ENCODE results near the gene DTYMK.

DTYMK gene

GRCh38 chr2:241703032-241703604, 16.5 kb upstream of the DTYMK start:
- no peak for DNase-seq

- DNase-seq = peak; percentile 88
Measured at GRCh38 chr2:241702155-241703031, 15.8 kb upstream of the DTYMK start.

DNA sequence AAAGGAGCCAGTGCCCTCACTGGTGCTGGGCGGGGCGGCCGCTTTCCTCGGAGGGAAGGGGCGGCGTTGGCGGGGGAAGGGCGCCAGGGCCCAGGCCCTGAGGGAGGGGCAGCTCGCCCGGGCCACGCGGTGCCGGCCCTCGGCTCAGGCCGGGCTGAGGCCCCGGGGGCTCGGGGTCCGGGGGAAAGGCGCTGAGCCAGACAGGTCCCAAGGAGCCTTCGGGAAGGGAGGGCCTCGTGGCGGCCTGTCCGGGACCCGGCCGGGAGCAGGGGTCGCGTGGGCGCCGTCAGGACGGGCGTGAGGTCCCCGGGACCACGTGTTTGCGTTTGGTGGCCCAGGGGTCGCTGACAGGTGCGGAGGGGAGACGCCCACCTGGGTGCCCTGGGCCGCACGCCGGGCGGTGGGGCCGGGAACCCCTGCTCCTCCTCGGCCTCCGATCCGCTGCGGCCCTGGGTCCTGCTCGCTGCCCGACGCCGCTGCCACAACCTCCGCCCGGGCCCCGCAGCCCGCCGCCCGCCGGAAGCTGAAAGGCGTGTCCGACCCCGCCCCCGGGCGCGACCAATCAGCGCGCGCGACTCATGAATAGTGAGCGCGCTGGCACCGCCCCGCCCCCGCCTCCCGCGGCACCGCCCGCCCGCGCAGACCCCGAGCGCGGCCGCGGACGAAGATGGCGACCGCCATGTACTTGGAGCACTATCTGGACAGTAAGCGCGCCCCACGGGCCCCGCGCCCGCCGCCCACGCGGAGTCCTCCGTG, 15.0 kb upstream of the DTYMK start, which contains the start of gene ING5:
ING5 (plus strand) TSS at position 641 of the 756 bp plus-strand sequence; CDS start at position 668, 27 bp downstream.
- peak; percentile 94 for DNase-seq

DNA sequence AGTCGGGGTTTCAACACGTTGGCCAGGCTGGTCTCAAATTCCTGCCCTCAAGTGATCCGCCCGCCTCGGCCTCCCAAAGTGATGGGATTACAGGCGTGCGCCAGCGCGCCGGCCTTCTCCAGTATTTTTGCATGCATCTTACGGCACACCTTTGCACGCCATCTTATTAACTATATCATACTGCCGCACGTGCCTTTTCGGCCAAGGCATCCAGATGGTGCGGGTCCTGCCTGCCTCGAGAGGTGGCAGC, 14.5 kb upstream of the DTYMK start:
- DNase-seq = no peak

DNA sequence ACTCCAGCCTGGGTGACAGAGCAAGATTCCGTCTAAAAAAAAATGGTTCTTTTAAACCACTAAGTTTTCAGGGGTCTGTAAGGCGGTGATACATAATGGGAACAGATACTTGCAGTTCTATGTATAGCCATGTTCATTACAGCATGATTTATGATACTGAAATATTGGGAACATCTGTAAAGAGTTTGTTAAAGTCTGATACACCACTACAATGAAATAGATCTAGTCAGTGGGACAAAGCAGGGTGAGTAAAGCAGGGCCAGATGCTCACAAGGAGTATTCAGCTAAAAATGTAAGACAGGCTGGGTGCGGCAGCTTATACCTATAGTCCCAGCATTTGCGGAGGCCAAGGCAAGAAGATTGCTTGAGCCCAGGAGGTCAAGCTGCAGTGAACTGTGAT, 9.0 kb upstream of the DTYMK start:
- no peak for DNase-seq

DNA sequence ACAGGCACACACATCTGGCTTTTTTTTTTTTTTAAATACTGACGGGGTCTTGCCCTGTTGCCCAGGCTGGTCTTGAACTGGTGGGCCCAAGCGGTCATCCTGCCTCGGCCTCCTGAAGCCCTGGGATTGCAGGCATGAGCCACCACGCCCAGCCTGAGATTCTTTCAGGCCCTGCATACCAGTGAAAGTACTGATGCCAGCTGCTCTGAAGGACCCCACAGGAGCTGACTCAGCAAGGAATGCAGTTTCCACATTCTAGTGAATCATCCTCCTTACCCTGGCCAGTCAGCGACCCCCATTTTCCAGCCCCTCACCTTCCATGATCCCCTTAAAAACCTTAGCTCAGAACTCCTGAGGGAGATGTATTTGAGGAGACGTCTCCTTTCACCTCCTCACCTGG, 5.8 kb upstream of the DTYMK start:
- no peak for DNase-seq

DNA sequence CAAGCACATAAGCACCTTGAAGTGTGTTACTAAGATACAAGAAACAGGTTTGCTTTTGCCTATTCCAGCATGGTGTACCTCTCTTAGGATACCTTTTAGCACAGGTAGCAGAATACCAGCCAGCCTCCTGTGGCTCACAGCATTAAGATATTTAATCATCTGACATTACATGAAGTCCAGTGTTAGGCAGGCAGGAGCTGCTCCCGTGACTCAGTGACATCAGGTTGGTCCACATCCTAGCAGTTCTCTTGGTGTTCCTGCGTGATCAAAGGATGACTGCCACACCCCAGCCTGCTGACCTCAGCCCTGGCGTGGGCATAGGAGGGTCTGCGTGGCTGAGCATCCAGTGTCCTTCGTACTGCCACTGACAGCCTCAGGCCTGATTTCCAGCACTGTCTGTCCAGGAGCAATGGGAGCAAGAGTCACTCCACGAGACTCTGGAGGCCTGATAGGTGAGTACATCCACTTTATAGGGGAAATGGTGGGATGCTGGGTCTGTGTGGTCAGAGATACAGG, 3.6 kb upstream of the DTYMK start:
- no peak for DNase-seq

DNA sequence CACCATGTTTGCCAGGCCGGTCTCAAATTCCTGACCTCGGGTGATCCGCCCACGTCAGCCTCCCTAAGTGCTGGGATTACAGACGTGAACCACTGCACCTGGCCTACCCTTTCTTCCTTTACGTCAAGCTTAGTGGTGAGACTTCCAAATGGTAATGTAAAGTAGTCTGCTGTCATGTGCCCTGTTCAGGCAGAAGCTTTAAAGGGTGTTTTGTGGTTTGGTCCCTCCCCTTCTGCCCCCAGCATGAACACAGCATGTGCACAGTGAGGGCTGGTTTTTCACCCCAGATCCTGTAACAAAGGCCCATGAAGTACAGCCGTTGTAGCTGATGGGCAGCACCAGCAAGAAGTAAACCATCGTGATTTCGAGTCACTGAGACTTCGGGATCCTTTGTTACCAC, 2.7 kb upstream of the DTYMK start:
- DNase-seq = no peak

DNA sequence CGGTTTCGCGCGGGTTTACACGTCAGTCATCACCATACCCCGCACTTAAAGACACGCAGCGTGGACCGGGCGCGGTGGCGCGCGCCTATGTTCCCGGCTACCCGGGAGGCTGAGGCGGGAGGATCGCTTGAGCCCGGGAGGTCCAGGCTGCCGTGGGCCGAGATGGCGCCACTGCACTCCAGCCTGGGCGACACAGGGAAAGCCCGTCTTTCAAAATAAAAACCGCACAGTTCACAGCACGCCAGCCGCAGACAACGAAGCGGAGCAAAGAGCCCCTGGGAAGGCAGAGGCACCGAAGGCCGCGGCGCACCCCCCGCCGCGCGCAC, 328 bp downstream of the DTYMK start:
- DNase-seq = no peak

- no peak for DNase-seq
Measured at GRCh38 chr2:241680827-241681599, 5.6 kb downstream of the DTYMK start.

DNA sequence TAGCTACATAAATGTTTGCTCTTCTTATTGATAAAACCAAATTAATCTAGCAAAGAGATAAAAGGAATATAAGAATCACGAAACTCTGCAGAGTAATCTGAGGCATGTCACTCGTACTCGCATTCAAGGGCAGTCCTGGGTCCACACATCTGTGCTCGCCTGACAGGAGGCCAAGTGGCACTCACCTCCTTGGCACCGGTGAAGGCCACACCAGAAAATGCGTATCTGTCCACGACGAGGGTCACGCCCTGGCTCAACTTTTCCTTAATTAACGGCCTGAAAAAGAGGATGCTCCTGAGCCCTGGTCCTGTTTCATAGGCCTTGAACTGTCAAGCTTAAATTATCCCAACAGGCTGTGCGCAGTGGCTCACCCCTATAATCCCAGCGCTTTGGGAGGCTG, 6.6 kb downstream of the DTYMK start:
- no peak for DNase-seq

DNA sequence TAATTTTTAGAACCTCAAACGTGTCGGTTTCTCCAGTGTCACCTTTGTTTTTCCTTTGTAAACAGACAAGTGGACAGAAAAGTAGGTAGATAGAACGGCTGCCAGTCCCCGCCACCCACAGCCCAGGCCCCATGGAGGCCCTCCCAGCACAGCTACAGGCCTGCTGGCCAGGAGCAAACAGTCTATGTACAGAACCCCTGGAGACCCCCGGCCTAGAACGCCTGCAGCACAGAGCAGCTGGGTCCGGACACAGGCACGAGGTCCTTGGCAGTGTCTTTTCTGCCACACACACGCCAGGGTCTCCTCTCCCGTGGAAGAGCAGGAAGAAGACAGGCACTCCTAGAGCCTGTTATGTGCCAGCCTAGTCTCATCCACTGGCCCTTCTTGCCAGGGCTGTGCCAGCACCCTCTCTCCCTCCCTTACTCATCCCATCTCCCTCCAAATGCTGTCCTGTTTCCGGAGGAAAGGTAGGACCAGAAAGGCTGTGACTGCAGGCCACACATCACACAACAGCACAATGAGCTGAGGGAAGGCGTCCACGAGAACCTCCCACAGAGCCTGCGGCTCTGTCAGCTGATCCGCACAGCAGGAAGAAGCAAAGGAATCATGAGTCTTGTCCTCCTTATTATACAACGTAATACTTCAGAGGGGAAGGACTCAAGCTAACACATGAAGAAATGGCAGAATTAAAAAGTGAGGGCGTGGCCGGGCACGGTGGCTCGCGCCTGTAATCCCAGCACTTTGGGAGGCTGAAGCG, 7.7 kb downstream of the DTYMK start:
- DNase-seq = no peak

DNA sequence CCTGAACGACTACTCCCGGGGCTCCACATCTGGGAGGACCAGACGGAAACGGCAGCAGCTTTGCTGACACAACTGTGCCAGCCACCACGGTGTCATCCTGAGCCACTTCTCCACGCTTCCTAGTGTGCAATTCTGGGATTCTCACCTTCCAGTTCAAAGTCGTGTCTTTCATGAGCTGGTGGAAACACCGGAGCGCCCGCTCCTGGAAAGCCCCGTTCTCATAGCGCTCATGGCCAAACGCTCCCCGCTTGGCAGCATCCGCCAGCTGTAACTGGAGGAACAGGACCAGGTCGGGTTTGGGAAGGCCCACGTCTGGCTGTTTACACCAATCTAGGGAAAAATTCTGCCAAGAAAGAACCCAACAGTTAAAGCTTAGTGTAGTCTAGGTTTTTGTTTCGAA, 8.3 kb downstream of the DTYMK start:
- no peak for DNase-seq

DNA sequence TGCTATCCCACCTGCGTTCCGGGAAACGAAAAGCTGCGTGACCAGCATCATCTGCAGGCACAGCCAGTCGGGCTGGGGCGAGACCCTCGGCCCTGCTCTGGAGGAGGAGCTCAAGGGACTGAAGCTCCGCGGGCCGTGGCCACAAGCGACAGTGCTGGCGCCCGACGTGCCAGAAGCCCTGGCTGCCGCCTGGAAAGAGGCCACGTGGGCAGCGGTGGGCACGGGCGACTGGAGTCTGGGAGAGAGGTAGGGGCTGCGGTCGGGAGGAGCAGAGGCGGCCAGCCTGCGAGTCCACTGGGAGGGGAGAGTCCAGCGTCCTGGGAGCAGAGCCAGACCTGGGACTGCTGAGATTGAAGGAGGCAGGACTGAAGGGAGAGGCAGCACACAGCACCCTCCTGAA, 9.2 kb downstream of the DTYMK start:
- DNase-seq = no peak

GRCh38 chr2:241676665-241677064, 9.9 kb downstream of the DTYMK start:
- DNase-seq = no peak

DNA sequence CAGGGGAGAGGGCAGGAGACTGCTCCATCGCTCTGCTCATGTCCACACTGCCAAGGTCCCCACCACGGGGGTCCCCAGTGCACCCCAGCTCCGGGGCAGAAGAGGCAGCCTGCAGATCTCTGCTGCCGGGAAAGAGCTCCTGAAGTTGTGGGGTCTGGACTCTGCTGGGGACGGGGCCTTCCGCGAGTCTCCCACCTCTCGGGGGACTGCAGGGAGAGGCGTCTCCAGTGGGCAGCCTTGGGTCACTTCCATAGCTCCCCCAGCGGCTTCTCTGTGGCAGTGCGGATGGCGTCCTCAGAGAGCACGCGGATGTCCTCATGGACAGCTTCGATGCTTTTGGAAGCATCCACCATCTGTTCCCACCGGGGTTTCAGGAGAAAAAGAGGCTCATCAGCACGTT, 10.7 kb downstream of the DTYMK start:
- DNase-seq = no peak

DNA sequence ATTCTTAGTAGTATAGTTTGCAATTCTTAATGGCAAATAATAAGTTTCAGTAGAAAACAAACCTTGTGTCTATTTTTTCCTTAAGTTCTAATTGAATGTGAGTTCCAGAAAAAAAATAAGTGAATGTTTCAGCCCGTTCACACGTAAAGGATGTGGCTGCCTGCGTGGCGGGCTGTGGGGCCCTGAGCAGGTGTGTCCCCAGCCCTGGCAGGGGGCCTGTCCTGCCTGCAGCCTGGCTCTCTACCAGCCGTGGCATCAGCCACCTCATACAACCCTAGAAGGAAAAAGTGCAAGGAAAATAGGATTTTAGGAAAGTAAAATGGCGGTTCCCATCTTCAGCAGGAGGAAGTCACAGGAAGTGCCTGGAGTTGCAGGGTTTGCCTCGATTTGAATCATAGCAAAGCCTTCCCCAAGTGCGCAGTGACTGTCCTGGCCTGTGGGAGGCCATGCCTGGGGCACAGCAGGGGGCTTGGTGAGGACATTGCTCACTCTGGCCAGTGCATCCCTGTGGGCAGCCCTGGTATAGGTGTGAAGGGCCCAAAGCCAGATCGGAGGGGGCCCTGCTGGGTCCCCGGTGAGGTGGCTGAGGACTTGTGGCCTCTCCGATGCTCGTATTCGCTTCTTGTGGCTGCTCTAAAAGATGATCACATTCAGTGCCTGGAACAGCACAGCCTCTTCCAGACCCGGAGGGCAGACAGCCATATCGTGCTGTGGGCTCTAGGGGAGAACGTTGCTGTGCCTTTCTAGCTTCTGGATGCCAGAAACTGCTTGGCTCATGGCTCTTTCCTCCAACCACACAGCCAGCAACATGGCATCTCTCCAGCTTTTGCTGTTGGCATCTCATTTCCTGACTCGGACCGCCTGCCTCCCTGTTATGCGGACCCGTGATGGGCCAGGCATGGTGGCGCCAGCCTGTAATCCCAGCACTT, 12.6 kb downstream of the DTYMK start:
- no peak for DNase-seq

- DNase-seq = no peak
Measured at GRCh38 chr2:241673189-241673663, 13.4 kb downstream of the DTYMK start.

DNA sequence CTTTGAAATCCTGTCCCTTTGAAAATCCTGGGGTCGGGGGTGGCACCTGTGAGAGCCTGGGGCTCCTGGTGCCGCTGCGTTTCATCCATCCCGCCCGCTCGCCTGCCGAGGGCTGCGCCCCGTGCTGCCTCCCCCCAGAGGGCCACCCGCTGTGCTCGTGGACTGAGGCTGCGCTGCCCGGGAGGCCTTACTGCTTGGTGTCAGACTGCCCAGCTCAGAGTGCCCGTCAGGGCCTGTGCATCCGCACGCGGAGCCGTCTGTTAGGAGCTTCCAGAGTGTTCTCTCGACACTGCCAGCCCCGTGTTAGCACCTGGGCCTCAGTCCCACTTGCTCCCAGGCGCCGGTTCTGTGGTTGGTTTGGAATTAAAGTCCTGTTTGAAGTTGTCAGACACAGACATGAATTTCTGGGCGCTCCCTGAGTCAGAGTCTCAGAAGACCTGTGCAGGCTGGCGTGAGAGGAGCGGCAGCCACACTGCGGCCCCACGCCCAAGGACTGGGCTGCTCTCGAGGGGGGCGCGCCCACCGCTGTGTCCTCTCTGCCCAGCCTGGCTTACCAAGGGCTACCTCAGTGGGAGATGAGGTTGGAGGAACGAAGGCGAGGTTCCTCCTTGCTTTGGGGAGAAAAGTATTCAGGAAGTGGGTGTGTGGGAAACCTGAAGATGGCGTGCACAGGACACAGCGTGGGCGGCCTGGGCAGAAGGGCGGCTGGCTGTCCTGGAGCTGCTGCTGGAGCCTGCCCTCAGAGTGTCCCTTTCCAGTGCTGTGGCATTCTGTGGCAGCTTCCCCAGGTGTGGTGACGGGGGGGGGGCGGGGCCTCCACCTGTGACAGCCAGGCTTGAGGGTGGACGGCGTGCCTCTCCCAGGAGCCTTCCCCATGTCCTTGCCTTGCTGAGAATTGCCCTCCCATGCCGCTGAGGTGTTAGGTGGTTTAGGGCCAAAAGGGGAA, 14.1 kb downstream of the DTYMK start:
- no peak for DNase-seq

Measured in NK-92 treated with Interleukin-12 subunit alpha and Interleukin-12 subunit beta, amount 100 ng/mL, for 24 hours (cell line).